H9 (cell line): ENCODE measurements around the gene SERPINA10. TPM values are rescaled to one million over a fixed set of nuclear protein-coding genes. Genes with fewer than 3 reads are reported as not detected.
"Not testable (repeated sequence)": the region's sequence is repeated elsewhere in the genome, so short reads cannot be mapped to it uniquely, and the experiment has no call there.

ENCODE experiments used
- DNase-seq: peaks from one replicate; pipeline ENCODE4 v3.0.0-alpha.2; 2017
- H2AFZ ChIP-seq: one replicate; pipeline ENCODE4 v1.6.1; 2013; ENCODE audit warnings: mild to moderate bottlenecking, low read length, control low read depth, moderate library complexity
- H2AK5ac ChIP-seq: 2 replicates; pipeline ENCODE4 v1.6.1; 2013; ENCODE audit warnings: low read length, control low read depth, mixed read lengths; ENCODE audit not compliant: insufficient read length
- H2BK120ac ChIP-seq: one replicate; pipeline ENCODE4 v1.6.1; 2013; ENCODE audit warnings: low read depth, mild to moderate bottlenecking, low read length, control low read depth, inconsistent platforms; ENCODE audit not compliant: poor library complexity, severe bottlenecking
- H2BK12ac ChIP-seq: 2 replicates; pipeline ENCODE4 v1.6.1; 2013; ENCODE audit warnings: low read length, control low read depth, mixed read lengths, low read depth; ENCODE audit not compliant: insufficient read length
- H2BK15ac ChIP-seq: 2 replicates; pipeline ENCODE4 v1.6.1; 2013; ENCODE audit warnings: low read depth, low read length, control low read depth
- H2BK20ac ChIP-seq: one replicate; pipeline ENCODE4 v1.6.1; 2013; ENCODE audit warnings: low read depth, mild to moderate bottlenecking, low read length, control low read depth, inconsistent platforms; ENCODE audit not compliant: poor library complexity, severe bottlenecking
- H2BK5ac ChIP-seq: 2 replicates; pipeline ENCODE4 v1.6.1; 2013; ENCODE audit warnings: low read length, control low read depth, mixed read lengths; ENCODE audit not compliant: insufficient read length
- H3K14ac ChIP-seq: 2 replicates; pipeline ENCODE4 v1.6.1; 2013; ENCODE audit warnings: low read length, control low read depth; ENCODE audit not compliant: insufficient read depth
- H3K18ac ChIP-seq: 2 replicates; pipeline ENCODE4 v1.6.1; 2013; ENCODE audit warnings: low read depth, mild to moderate bottlenecking, mixed read lengths, low read length, control low read depth; ENCODE audit not compliant: insufficient read length
- H3K23ac ChIP-seq: 2 replicates; pipeline ENCODE4 v1.6.1; 2013; ENCODE audit warnings: low read length, control low read depth, mixed read lengths, low read depth; ENCODE audit not compliant: insufficient read length
- H3K23me2 ChIP-seq: 2 replicates; pipeline ENCODE4 v1.6.1; 2013; ENCODE audit warnings: low read depth, mild to moderate bottlenecking, mixed read lengths, low read length, control low read depth; ENCODE audit not compliant: insufficient read length, poor library complexity, severe bottlenecking
- H3K27ac ChIP-seq: 2 replicates; pipeline ENCODE4 v1.5.1; 2013; ENCODE audit warnings: low read length, control low read depth, mixed read lengths, low read depth; ENCODE audit not compliant: insufficient read length
- H3K27me3 ChIP-seq: 2 replicates; pipeline ENCODE4 v1.6.1; 2013; ENCODE audit warnings: low read length, control low read depth, inconsistent platforms; ENCODE audit not compliant: insufficient read depth
- H3K4ac ChIP-seq: 2 replicates; pipeline ENCODE4 v1.6.1; 2013; ENCODE audit warnings: low read depth, mild to moderate bottlenecking, control low read depth, inconsistent platforms, low read length, moderate library complexity
- H3K4me1 ChIP-seq: 2 replicates; pipeline ENCODE4 v1.6.1; 2013; ENCODE audit warnings: low read length, control low read depth, inconsistent platforms; ENCODE audit not compliant: insufficient read depth
- H3K4me2 ChIP-seq: 2 replicates; pipeline ENCODE4 v1.6.1; 2013; ENCODE audit warnings: low read length, control low read depth, mixed read lengths; ENCODE audit not compliant: insufficient read length, insufficient read depth
- H3K56ac ChIP-seq: 2 replicates; pipeline ENCODE4 v1.6.1; 2013; ENCODE audit warnings: low read depth, mild to moderate bottlenecking, mixed read lengths, low read length, control low read depth; ENCODE audit not compliant: insufficient read length
- H3K79me1 ChIP-seq: 2 replicates; pipeline ENCODE4 v1.6.1; 2013; ENCODE audit warnings: low read depth, mild to moderate bottlenecking, moderate library complexity, low read length, control low read depth, inconsistent platforms; ENCODE audit not compliant: insufficient read depth, poor library complexity, severe bottlenecking
- H3K79me2 ChIP-seq: 2 replicates; pipeline ENCODE4 v1.6.1; 2013; ENCODE audit warnings: low read length, control low read depth, inconsistent platforms; ENCODE audit not compliant: insufficient read depth
- H3K9ac ChIP-seq: 2 replicates; pipeline ENCODE4 v1.6.1; 2013; ENCODE audit warnings: low read length, control low read depth, mixed read lengths; ENCODE audit not compliant: insufficient read length; ENCODE audit errors: extremely low read depth
- H3K9me3 ChIP-seq: one replicate; pipeline ENCODE4 v1.6.1; 2013; ENCODE audit warnings: low read depth, low read length, inconsistent platforms; ENCODE audit not compliant: control insufficient read depth
- H3T11ph ChIP-seq: one replicate; pipeline ENCODE4 v1.6.1; 2013; ENCODE audit warnings: mild to moderate bottlenecking, low read length, control low read depth, inconsistent platforms
- H4K20me1 ChIP-seq: one replicate; pipeline ENCODE4 v1.6.1; 2013; ENCODE audit not compliant: control insufficient read depth, insufficient read length, insufficient read depth
- H4K5ac ChIP-seq: 2 replicates; pipeline ENCODE4 v1.6.1; 2013; ENCODE audit warnings: low read depth, mild to moderate bottlenecking, mixed read lengths, low read length, control low read depth; ENCODE audit not compliant: insufficient read length
- H4K8ac ChIP-seq: replicated peaks from 2 replicates; pipeline ENCODE4 v1.6.1; 2013; ENCODE audit warnings: low read length, control low read depth, mixed read lengths, low read depth; ENCODE audit not compliant: insufficient read length
- H4K91ac ChIP-seq: 2 replicates; pipeline ENCODE4 v1.6.1; 2013; ENCODE audit warnings: low read depth, mild to moderate bottlenecking, moderate library complexity, mixed read lengths, low read length, control low read depth; ENCODE audit not compliant: insufficient read length
- H3K27ac Mint-ChIP-seq, 3 experiments: 2 replicates in 2 of 3; 3 replicates in 1 of 3; pipeline ENCODE4 v1.8.0; 2020 to 2021; ENCODE audit warnings: mixed read lengths in 3 of 3, mild to moderate bottlenecking in 1 of 3, moderate library complexity in 1 of 3
- H3K27me3 Mint-ChIP-seq: 2 replicates; pipeline ENCODE4 v1.8.0; 2021; ENCODE audit warnings: low read depth, mild to moderate bottlenecking, moderate library complexity, mixed read lengths
- H3K36me3 Mint-ChIP-seq, 3 experiments: 2 replicates in 2 of 3; 3 replicates in 1 of 3; pipeline ENCODE4 v1.8.0; 2020 to 2021; ENCODE audit warnings: low read depth in 3 of 3, mixed read lengths in 3 of 3; ENCODE audit not compliant: insufficient read depth in 1 of 3
- H3K4me1 Mint-ChIP-seq, 2 experiments: 2 replicates each; pipeline ENCODE4 v1.8.0; 2020; ENCODE audit warnings: mixed read lengths in 2 of 2
- H3K4me3 Mint-ChIP-seq, 2 experiments: 2 replicates in 1 of 2; 3 replicates in 1 of 2; pipeline ENCODE4 v1.8.0; 2020 to 2021; ENCODE audit warnings: mild to moderate bottlenecking in 2 of 2, mixed read lengths in 2 of 2, moderate library complexity in 1 of 2
- H3K9me3 Mint-ChIP-seq, 2 experiments: 2 replicates in 1 of 2; 3 replicates in 1 of 2; pipeline ENCODE4 v1.8.0; 2020; ENCODE audit warnings: mild to moderate bottlenecking in 2 of 2, mixed read lengths in 2 of 2, moderate library complexity in 1 of 2
- WGBS: extraction: QIAGEN DNeasy Blood & Tissue Kit; methylation state at CpG from one replicate; pipeline ENCODE4 v1.1.7; 2013; ENCODE audit warnings: missing lambda C conversion rate, low lambda C conversion rate, mixed read lengths; ENCODE audit not compliant: insufficient read length; ENCODE audit errors: extremely low coverage; 5-methylcytosine and 5-hydroxymethylcytosine counted together
- total RNA-seq: library from RNA; stranded (reverse); gene quantifications from 2 replicates; pipeline ENCODE4 v1.2.1, GENCODE V29; 2021
- TF ChIP-seq, protein P1 (sequence below): fragments of 200-600 bp; sonication (generic); conservative IDR thresholded peaks from 3 replicates; pipeline ENCODE4 v1.8.0; 2021; ENCODE audit warnings: antibody characterized with exemption, mild to moderate bottlenecking

Gene SERPINA10
- total RNA-seq, 1 experiment from 2014 or later: not detected

- no peak overlapping the region for H3K4me2 ChIP-seq
- no peak overlapping the region for H3K4ac ChIP-seq
- peaks cover 5 to 7% of the 10 kb centered on the region in 2 experiments for H3K4me1 Mint-ChIP-seq
- no peak overlapping the region for H4K8ac ChIP-seq
- H2BK12ac ChIP-seq: no peak overlapping the region
- no peaks in the 10 kb centered on the region for H3K9me3 ChIP-seq
- H3K79me2 ChIP-seq: no peaks in the 10 kb centered on the region
- H3K79me1 ChIP-seq: no peaks in the 10 kb centered on the region
- no peaks in the 10 kb centered on the region for H3K23me2 ChIP-seq
- no peak overlapping the region for H4K91ac ChIP-seq
- no peaks in the 10 kb centered on the region for H3K4me1 ChIP-seq
- H2AFZ ChIP-seq: no peak overlapping the region
- H3K18ac ChIP-seq: no peak overlapping the region
- no peak overlapping the region for H2BK120ac ChIP-seq
- H3K23ac ChIP-seq: no peak overlapping the region
- no peak overlapping the region for H3K27ac Mint-ChIP-seq
- no peaks in the 10 kb centered on the region for H3K27me3 ChIP-seq
- H2AK5ac ChIP-seq: no peak overlapping the region
- H2BK15ac ChIP-seq: no peak overlapping the region
- H3T11ph ChIP-seq: no peak overlapping the region
- H3K9me3 Mint-ChIP-seq: no peaks in the 10 kb centered on the region
- H3K27me3 Mint-ChIP-seq: no peaks in the 10 kb centered on the region
- H3K27ac ChIP-seq: no peak overlapping the region
- no peak overlapping the region for H2BK20ac ChIP-seq
- TF ChIP-seq, protein P1, sequence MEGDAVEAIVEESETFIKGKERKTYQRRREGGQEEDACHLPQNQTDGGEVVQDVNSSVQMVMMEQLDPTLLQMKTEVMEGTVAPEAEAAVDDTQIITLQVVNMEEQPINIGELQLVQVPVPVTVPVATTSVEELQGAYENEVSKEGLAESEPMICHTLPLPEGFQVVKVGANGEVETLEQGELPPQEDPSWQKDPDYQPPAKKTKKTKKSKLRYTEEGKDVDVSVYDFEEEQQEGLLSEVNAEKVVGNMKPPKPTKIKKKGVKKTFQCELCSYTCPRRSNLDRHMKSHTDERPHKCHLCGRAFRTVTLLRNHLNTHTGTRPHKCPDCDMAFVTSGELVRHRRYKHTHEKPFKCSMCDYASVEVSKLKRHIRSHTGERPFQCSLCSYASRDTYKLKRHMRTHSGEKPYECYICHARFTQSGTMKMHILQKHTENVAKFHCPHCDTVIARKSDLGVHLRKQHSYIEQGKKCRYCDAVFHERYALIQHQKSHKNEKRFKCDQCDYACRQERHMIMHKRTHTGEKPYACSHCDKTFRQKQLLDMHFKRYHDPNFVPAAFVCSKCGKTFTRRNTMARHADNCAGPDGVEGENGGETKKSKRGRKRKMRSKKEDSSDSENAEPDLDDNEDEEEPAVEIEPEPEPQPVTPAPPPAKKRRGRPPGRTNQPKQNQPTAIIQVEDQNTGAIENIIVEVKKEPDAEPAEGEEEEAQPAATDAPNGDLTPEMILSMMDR: no peak
- H4K20me1 ChIP-seq: no peaks in the 10 kb centered on the region
- no peak overlapping the region for H2BK5ac ChIP-seq
- WGBS: no CpG with 5 or more reads among the region's 2 CpGs
- H3K14ac ChIP-seq: no peak overlapping the region
- H4K5ac ChIP-seq: no peak overlapping the region
- no peaks in the 10 kb centered on the region; a peak in 1 of 7 replicates for H3K36me3 Mint-ChIP-seq
- H3K56ac ChIP-seq: no peak overlapping the region
- H3K9ac ChIP-seq: no peak overlapping the region
- no peak for DNase-seq
- no peak overlapping the region for H3K4me3 Mint-ChIP-seq
Measured at GRCh38 chr14:94278731-94279130, 14.3 kb downstream of the SERPINA10 start.

- H2BK120ac ChIP-seq, H3K27ac Mint-ChIP-seq, H2BK5ac ChIP-seq, H3K27ac ChIP-seq, H3K79me2 ChIP-seq, H3K36me3 Mint-ChIP-seq, H4K5ac ChIP-seq, H3K23ac ChIP-seq, H3K4me2 ChIP-seq, H3K4me1 ChIP-seq, H3K23me2 ChIP-seq, H3T11ph ChIP-seq, DNase-seq, H3K18ac ChIP-seq, H2BK15ac ChIP-seq, H3K4me3 Mint-ChIP-seq, H2BK20ac ChIP-seq, H3K9me3 ChIP-seq, H4K20me1 ChIP-seq, H3K4me1 Mint-ChIP-seq, H4K91ac ChIP-seq, H3K9me3 Mint-ChIP-seq, H4K8ac ChIP-seq, H2AK5ac ChIP-seq, H2BK12ac ChIP-seq, H2AFZ ChIP-seq, H3K4ac ChIP-seq, H3K9ac ChIP-seq, H3K27me3 ChIP-seq, H3K56ac ChIP-seq, H3K14ac ChIP-seq, H3K79me1 ChIP-seq, H3K27me3 Mint-ChIP-seq: not testable (repeated sequence)
- no CpG with 5 or more reads among the region's 11 CpGs for WGBS
Measured at GRCh38 chr14:94276898-94277561, 16.0 kb downstream of the SERPINA10 start.
